HL-60 (cell line): ENCODE results near the gene C1orf210.

Experiments
- GABPA ChIP-seq: IDR thresholded peaks from 2 replicates; pipeline ENCODE4 v1.6.1; 2012; ENCODE audit warnings: low read depth
- POLR2AphosphoS5 ChIP-seq: IDR thresholded peaks from 2 replicates; pipeline ENCODE4 v1.6.1; 2012; ENCODE audit warnings: low read depth
- REST ChIP-seq: IDR thresholded peaks from 2 replicates; pipeline ENCODE4 v1.6.1; 2012; ENCODE audit warnings: low read depth; ENCODE audit not compliant: insufficient replicate concordance
- TF ChIP-seq, protein P1 (sequence below): IDR thresholded peaks from one replicate; pipeline ENCODE4 v1.5.1; 2011; ENCODE audit warnings: low read length, control low read depth, inconsistent platforms; ENCODE audit not compliant: insufficient read depth

DNA sequence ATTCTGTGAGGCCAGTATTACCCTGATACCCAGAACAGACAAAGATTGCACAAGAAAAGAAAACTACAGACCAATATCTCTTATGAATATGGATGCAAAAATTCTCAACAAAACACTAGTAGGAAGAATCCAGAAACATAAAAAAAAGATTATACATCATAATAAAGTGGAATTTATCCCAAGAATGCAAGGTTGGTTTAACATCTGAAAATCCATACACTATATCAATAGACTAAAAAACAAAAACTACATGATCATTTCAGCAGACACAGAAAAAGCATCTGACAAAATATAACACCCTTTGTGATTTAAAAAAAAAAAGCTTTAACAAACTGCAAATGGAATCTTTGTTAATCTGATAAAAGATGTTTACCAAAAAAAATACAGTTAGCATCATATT lies 40.0 kb upstream of the C1orf210 start:
- TF ChIP-seq, protein P1, sequence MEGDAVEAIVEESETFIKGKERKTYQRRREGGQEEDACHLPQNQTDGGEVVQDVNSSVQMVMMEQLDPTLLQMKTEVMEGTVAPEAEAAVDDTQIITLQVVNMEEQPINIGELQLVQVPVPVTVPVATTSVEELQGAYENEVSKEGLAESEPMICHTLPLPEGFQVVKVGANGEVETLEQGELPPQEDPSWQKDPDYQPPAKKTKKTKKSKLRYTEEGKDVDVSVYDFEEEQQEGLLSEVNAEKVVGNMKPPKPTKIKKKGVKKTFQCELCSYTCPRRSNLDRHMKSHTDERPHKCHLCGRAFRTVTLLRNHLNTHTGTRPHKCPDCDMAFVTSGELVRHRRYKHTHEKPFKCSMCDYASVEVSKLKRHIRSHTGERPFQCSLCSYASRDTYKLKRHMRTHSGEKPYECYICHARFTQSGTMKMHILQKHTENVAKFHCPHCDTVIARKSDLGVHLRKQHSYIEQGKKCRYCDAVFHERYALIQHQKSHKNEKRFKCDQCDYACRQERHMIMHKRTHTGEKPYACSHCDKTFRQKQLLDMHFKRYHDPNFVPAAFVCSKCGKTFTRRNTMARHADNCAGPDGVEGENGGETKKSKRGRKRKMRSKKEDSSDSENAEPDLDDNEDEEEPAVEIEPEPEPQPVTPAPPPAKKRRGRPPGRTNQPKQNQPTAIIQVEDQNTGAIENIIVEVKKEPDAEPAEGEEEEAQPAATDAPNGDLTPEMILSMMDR = no peak
- TF ChIP-seq POLR2AphosphoS5 (no peak), REST (no peak), GABPA (no peak)
